ENCODE results near the gene LAMTOR5.

DNA sequence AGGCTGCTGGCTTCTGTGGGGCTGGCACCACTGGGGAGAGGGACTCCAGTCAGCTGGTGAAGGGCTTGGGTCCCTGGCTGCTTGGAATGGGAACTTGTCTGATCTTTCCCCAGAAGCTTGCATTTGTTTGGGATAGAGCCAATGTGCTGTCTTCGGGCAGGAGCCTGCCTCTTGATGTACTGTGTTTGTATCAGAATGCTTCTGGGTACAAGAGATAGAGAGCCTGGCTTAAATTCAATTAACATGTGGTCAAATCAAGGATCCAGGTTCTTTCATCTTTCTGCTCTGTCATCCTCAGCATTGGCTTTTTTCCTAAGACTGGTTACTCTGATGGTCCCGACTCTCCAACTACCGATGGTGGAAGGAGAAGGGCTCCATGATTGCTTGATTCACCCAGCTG lies 27.5 kb upstream of the LAMTOR5 start:
- TF ChIP-seq RCOR1 (IDR thresholded peaks at IDR 0.05; ENCODE audit: insufficient replicate concordance, low read length), result no peak
- TF ChIP-seq, protein P1, sequence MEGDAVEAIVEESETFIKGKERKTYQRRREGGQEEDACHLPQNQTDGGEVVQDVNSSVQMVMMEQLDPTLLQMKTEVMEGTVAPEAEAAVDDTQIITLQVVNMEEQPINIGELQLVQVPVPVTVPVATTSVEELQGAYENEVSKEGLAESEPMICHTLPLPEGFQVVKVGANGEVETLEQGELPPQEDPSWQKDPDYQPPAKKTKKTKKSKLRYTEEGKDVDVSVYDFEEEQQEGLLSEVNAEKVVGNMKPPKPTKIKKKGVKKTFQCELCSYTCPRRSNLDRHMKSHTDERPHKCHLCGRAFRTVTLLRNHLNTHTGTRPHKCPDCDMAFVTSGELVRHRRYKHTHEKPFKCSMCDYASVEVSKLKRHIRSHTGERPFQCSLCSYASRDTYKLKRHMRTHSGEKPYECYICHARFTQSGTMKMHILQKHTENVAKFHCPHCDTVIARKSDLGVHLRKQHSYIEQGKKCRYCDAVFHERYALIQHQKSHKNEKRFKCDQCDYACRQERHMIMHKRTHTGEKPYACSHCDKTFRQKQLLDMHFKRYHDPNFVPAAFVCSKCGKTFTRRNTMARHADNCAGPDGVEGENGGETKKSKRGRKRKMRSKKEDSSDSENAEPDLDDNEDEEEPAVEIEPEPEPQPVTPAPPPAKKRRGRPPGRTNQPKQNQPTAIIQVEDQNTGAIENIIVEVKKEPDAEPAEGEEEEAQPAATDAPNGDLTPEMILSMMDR (conservative IDR thresholded peaks at IDR 0.05; ENCODE audit: low read depth, low read length), result no peak
- TF ChIP-seq RAD21 (IDR thresholded peaks at IDR 0.05; ENCODE audit: low read length), result no peak
- TF ChIP-seq MAFK (IDR thresholded peaks at IDR 0.05; ENCODE audit: low read depth, low read length), result no peak
- no peak for TF ChIP-seq ELK1 (IDR thresholded peaks at IDR 0.05; ENCODE audit: borderline replicate concordance, low read depth, low read length)
- TF ChIP-seq MXI1 (IDR thresholded peaks at IDR 0.05; ENCODE audit: borderline replicate concordance, low read depth, low read length), result no peak
- no peak for TF ChIP-seq MAZ (IDR thresholded peaks at IDR 0.05; ENCODE audit: borderline replicate concordance, low read depth, low read length)
